ENCODE data around the gene CDKN1A.

GRCh38 chr6:36691011-36691410 is 12.5 kb downstream of the CDKN1A start:
- TF ChIP-seq CTCF (IDR thresholded peaks at IDR 0.05; ENCODE audit: low read length) (no peak), EZH2 (optimal IDR thresholded peaks at IDR 0.05; ENCODE audit: low read depth, low read length) (no peak), EZH2phosphoT487 (IDR thresholded peaks at IDR 0.05; ENCODE audit: low read length) (no peak)

All from MM.1S (cell line).